ENCODE measurements around the gene MRAP.

The MRAP gene

GRCh38 chr21:32349333-32349944 lies 50.8 kb downstream of the MRAP start:
- DNase-seq (ENCODE audit: low spot score): no peak

- DNase-seq (ENCODE audit: low spot score): no peak
Measured at GRCh38 chr21:32350211-32350980, 51.7 kb downstream of the MRAP start.

- no peak for DNase-seq (ENCODE audit: low spot score)
Measured at GRCh38 chr21:32350981-32351380, 52.3 kb downstream of the MRAP start.

- no peak for DNase-seq (ENCODE audit: low spot score)
Measured at GRCh38 chr21:32351428-32351827, 52.8 kb downstream of the MRAP start.

GRCh38 chr21:32352526-32352925 lies 53.9 kb downstream of the MRAP start:
- no peak for DNase-seq (ENCODE audit: low spot score)

- no peak for DNase-seq (ENCODE audit: low spot score)
Measured at GRCh38 chr21:32353002-32353711, 54.5 kb downstream of the MRAP start.

GRCh38 chr21:32356874-32357395 lies 58.3 kb downstream of the MRAP start:
- no peak for DNase-seq (ENCODE audit: low spot score)

GRCh38 chr21:32359719-32360260 lies 61.1 kb downstream of the MRAP start:
- DNase-seq (ENCODE audit: low spot score): no peak

- DNase-seq (ENCODE audit: low spot score): no peak
Measured at GRCh38 chr21:32360401-32360975, 61.8 kb downstream of the MRAP start.
